Activated T-cell treated with anti-CD3 and anti-CD28 coated beads, Interleukin-2, amount 50 U/mL, for 1 hour (primary cell): Measurements from ENCODE around the gene SPTLC1.
"Not testable (repeated sequence)": the region's sequence is repeated elsewhere in the genome, so short reads cannot be mapped to it uniquely, and the experiment has no call there.

Source experiments
- DNase-seq: peaks from one replicate; pipeline ENCODE4 v3.0.0-alpha.2; 2020

Gene SPTLC1

DNA sequence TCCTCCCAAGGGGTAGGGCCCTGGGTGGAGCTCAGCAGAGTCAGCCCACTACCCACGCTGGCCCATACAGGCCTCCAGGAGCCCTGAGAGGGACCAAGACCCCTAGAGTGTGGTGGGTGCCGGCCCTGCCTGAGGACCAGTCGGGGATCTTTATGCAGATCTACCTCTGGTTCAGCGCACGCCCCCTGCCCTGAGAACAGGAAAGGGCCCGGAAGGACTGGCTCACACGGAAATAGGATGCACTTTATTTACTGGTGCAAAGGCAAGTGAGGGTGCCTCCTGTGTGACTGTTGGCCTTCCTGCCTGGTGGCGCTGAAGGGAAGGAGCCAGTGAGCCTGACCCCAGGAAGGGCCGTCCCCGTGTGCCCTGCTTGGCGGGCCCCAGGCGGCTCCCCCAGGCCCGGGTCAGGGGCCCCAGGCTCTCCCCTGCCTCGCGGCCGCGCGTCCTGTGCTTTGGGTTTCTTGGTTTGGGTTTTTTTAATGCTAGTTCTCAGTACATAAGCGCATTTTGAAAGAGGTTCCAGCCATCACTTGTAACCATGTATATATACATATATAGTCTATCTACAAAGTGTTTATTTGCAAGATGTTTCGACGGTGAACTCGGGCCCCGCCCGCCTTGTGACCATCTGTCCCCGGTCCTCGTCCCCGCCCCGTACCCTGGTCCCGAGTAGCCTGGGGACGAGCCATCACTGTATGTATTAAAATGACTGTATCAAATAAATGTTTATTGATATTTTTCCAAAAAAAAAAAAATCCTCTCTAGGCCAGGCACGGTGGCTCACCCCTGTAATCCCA is 88.8 kb downstream of the SPTLC1 start:
- no peak for DNase-seq

DNA sequence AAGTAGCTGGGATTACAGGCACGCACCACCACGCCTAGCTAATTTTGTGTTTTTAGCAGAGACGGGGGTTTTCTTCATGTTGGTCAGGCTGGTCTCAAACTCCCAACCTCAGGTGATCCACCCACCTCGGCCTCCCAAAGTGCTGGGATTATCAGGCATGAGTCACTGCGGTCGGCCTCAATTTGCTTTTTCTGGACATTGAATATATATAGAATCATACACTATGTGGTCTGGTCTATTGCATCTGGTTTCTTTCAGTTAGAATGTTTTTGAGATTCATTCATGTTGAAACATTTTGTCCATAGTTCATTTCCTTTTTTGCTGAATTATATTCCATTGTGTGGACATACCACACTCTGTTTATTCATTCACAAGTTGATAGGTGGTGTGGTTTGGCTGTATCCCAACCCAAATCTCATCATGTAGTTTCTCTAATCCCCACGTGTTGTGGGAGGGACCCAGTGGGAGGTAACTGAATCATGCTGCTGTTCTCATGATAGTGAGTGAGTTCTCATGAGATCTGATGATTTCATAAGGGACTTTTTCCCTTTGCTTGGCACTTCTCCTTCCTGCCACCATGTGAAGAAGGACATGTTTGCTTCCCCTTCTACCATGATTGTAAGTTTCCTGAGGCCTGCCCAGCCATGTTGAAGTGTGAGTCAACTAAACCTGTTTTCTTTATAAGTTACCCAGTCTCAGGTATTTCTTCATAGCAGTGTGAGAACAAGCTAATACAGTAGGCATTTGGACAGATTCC is 93.2 kb downstream of the SPTLC1 start:
- DNase-seq = not testable (repeated sequence)

DNA sequence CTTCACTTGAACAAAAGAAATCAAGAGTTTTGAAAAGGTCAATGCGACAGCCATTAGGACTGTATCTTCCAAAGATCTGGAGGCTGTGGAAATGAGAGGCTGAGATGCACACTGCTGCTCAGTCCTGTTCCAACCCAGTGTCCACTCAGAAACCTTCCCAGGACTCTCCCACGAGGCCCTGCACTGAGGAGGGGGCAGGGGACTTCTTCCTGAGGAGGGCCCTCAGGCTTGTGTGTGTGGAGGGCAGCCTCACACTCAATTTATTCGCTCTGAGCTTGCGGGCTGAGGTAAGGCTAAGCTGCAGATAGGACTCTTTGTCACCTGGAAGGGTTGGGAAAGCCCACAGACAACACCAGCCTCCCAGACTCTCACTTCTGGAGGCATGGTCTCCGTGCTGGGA is 95.6 kb downstream of the SPTLC1 start:
- DNase-seq = no peak

DNA sequence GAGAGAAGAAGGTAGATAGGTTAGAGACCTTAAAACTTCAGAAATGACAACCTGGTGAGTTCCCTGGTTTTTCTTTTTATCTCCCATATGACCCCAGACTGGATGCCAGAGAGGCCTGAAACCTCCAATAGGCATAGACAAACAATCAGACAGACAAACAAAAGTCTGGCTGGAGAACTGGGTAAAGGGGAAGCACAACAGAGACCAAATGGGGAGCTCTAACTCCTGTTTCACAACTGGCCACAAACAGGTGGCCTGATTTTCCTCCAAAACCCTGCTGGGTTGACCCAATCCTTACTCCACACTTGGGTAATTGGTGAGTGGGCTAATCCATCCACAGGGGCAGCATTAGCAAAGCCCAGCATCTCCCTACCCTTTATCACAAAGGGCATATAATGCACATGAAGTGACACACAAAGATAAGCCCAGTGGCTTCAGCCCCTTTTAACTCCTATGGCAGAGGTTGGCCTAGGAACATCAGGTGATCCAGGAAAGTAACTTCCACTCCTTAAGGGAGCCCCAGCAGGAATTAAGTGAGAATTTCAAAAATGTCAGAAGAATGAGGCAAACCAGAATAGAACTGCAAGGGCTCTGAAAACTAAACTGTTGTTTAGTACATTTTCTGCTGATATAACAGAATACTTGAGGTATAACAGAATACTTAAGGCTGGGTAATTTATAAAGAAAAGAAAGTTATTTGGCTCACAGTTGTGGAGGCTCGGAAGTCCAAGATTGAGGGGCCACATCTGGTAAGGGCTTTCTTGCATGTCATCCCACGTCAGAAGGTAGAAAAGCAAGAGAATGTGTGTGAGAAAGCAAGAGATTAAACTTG is 104.3 kb downstream of the SPTLC1 start:
- no peak for DNase-seq

DNA sequence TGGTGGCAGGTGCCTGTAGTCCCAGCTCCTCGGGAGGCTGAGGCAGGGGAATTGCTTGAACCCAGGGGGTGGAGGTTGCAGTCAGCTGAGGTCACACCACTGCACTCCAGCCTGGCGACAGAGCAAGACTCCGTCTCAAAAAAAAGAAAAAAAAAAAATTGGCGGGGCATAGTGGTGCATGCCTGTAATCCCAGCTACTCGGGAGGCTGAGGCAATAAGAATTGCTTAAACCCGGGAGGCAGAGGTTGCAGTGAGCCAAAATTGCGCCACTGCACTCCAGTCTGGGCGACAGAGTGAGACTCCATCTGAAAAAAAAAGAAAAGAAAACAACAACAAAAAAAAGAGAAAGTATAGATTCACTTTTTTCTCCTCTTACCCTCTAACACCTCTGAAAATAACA is 105.0 kb downstream of the SPTLC1 start:
- DNase-seq = not testable (repeated sequence)

DNA sequence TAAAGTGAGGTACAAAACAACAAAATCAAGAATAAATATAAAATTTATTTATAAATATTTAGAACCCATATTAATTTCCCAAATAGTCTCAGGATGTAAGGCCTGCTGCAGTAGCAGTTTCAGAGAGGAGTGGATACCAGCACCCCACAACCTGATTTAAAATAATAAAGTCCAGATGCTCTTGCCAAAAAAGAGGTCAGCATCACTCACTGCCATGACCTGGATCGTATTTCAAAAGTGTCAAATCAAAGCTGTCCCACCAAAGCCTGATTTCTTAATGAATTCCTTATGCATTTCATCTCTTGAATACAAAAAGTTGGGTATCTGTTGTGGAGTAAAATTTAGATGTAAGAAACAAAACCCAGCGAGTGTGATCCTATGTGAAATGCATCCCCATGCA is 107.2 kb downstream of the SPTLC1 start:
- DNase-seq = no peak

DNA sequence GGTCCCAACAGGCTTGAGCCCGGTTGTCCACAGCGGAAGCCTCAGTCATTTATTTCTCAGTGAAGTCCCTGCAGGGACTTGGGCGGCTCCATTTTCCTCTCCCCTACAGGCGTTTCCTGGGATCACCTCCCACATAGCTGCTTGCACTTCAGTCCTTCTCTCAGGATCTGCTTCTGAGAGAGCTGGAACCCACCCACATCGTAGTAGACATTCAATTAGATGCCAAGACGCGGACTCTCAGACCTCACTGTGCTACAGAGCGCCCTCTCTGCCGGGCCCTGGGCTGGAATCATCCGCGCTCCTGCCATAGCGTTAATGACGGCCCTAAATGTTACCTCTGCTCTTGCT is 111.2 kb downstream of the SPTLC1 start:
- no peak for DNase-seq

DNA sequence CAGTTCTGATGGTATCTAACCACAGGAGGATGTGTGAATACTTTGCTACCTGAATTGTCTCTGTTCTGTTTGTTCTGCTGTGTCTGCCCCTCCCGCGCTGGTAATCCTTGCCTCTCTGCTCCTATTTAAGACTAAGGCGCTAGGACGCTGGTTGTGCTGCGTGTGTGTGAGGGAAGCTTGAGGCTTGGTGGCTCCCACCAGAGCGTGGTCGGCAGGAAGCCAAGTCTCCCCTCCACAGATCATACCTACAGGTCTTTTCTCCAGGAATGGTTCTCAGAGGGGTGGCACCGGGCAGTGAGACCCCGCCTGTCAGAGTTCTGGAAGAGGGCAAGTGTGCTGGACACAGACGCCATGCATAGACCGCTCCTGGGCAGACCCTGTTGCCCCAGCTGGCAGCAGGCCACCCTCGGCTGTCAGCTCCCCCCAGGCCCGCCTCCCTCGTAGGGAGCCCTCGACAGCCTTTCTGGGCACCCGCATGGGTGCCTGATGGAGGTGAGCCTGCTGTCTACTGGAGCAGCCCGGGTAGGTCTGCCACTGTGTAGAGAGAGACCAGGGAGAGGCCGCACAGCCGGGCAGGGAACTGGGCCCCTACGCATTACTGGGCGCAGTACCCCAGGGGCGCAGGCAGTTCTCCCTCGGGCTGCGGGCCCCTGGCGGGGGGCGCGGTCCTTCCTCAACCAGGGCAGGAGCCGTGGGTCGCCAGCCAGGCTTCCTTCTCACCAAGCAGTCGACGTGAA is 111.7 kb downstream of the SPTLC1 start:
- no peak for DNase-seq

DNA sequence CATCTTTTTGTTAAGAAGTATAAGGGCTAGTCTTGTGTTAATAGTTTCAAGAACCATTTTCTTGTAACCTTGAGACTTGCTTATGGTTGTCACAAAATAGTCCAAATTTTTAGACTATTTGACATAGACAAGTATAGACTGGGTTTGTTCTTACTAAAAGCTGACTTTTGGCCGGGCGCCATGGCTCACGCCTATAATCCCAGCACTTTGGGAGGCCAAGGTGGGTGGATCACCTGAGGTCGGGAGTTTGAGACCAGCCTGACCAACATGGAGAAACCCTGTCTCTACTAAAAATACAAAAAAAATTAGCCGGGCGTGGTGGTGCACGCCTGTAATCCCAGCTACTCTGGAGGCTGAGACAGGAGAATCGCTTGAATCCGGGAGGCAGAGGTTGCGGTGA is 113.3 kb downstream of the SPTLC1 start:
- not testable (repeated sequence) for DNase-seq

DNA sequence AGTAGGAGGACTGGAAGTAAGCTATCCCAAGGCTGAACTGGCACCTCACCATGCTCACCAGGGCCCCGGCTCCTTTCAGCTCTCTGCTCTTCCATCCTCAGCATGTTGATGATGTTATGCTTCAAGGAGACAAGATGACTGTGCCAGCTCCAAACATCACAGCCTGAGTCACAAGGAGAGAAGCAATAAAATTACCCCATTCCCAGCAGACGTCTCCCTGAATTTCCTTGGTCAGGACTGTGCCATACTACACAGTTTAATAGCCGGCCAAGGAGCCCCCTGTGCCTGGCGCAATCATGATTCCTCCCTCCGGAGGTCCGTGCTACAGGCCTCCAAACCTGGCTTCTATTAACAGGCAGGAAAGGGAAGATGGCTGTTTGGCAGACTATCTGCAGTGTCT is 114.0 kb downstream of the SPTLC1 start:
- no peak for DNase-seq

DNA sequence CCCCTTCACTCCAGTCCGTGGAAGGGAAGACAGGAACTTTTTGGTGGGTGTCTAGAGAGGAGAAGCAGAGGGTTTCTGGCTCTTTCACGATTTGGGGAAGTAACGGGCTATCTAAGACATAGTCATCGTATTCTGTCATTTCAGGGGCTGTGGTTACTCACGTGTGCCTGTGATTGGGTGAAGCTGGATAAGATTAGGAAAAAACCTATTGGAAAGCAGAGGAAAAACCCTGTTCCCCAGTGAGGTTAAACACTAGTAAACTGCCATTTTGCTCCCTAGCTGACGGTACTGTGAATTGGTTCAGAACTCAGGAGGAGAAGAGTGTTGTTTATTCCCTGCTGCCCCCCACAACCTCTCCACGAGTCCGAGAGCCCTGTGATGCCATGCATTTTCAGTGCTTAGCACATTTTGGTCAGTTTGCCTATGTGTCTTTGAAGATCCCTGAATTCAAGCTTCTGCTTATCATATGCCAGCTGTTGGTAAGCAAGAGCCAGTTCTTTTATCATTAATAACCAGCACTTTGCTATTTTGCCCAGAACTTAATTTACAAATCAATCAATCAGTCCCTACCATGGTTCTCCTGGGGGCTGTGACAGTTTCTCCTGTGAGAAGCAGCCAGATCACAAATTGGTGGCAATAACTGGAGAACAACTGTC is 120.1 kb downstream of the SPTLC1 start:
- no peak for DNase-seq

DNA sequence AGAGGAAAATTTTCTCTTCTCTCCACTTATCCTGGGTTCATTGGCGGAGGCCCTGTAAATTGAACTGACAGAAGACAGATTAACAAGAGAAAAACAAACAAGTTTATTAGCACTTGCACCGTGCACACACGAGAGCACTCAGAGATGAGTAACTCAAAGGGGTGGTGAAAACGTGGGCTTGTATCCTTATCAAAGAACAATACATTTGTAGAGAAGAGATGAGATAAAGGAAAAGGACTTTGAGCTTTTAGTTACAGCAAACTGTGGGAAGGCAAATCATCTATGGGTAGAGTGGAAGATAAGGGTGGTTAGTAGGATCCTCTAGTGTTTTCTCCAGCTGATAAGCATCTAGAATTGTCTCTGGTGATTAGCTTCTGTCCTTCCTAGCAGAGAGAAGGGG is 120.8 kb downstream of the SPTLC1 start:
- no peak for DNase-seq

DNA sequence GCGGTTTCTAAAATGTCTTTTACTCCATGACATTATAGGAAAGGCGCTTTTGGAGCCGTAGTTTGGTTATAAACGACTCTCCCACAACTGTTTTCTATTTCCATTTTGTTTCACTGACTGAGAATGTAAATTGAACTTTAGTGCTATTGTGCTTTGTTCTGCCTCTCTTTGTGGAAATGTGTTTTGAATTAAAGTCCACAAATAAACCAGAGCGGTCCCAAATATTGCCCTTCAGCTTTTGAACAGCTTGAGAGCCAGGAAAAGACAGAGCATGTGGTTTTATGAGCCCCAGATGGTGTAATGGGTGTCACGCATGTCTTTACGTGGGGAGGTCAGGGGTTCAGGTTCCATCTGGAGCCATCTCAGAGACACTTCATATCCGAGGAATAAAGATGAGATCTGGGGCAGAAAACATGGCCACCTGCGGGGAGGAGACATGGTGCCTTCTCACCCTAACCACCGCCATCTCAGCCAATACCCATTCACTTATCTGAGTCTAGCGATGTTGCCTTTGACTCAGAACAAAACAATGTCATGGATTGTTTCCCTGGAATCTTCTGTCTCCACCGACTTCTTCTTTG is 122.7 kb downstream of the SPTLC1 start:
- DNase-seq = no peak

DNA sequence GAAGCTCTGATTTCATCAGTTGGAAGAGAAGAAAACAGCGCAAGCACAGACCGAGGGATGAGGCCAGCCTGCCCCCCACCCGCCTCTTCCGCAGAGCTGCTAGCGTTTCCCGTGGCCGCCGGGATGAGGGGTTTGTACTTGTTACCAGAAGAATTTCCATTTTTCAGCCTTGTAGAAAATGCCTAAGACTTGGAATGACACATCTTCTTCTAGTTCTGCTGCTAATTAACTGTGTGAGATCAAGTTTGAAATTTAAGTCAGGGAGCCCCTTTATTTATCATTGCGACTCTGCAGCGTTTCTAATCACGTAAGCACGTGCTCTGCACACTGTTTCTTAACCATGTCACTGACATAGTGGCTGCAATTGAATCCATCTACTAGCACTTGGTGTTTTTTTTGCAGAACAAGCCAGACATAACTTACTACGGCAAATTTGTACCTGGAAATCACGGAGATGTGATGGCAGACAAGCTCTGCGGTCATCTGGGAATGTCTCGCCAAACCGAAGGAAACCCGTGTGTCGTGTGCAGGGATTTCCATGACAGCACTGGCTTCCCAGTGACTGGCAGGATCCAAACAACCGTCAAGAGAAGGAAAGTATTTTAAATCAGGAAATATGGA is 123.4 kb downstream of the SPTLC1 start:
- no peak for DNase-seq

DNA sequence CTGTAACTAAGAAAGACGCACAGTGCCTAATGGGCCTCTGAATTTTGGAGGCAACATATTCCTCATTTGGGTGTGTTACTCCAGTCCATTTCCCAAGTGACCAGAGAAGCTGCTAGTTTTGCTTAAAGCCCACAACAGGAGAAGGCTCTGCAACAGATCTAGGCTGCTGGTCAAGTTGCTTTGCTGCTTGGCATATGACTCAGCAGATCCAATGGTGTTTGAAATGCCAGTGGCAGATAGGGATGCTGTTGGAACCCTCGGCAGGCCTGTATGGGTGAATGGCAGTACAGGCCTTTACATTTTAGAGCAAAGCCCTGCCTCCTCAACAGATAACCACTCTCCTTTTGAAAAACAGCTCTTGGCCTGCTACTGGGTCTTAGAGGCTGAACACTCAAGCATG is 129.0 kb downstream of the SPTLC1 start:
- DNase-seq = no peak

DNA sequence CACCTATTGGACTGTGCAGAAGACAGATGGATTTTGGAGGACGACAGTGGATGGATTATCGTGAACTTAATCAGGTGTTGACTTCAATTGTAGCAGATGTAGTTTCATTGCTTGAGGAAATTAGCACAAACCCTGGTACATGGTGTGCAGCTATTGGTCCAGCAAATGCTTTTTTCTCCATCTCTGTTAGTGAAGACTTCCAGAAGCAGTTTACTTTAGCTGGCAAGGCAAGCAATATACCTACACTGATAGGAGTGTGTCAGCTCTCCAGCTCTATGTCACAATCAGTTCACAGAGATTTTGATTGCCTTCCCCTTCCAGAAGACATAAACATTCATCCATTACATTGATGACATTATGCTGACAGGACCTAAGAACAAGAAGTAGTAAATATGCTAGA is 129.5 kb downstream of the SPTLC1 start:
- DNase-seq = no peak
